ENCODE results near the gene HPCAL1. TPM values are rescaled to one million over a fixed set of nuclear protein-coding genes. Genes with fewer than 3 reads are reported as not detected.
"Not testable (repeated sequence)": the region's sequence is repeated elsewhere in the genome, so short reads cannot be mapped to it uniquely, and the experiment has no call there.

The HPCAL1 gene
- total RNA-seq, 1 donor from 2014 or later, result 401 TPM

GRCh38 chr2:10289891-10290290 lies 12.8 kb upstream of the HPCAL1 start:
- TF ChIP-seq CTCF (IDR thresholded peaks at IDR 0.05), result no peak
- DNase-seq (ENCODE audit: low spot score in 2 of 2), result no peak
- Histone ChIP-seq H3K27me3 (no peaks in the 10 kb centered on the region), H3K27ac (no peak overlapping the region), H3K36me3 (no peaks in the 10 kb centered on the region), H3K4me3 (no peak overlapping the region), H3K9me3 (peaks cover 0 to 3% of the 10 kb centered on the region in 2 donors), H3K4me1 (peaks cover 4 to 15% of the 10 kb centered on the region in 2 donors)
- intact Hi-C loops (cut with DNase I), result loop anchor here (5.0 kb wide), 1 partner anchor 168 kb away; the partner anchor contains the start of gene RRM2

GRCh38 chr2:10291376-10291775 lies 11.3 kb upstream of the HPCAL1 start:
- H3K9me3 ChIP-seq; H3K36me3 ChIP-seq; H3K4me1 ChIP-seq; H3K4me3 ChIP-seq; DNase-seq (ENCODE audit: low spot score in 2 of 2); H3K27me3 ChIP-seq; intact Hi-C loops (cut with DNase I); H3K27ac ChIP-seq: not testable (repeated sequence)

GRCh38 chr2:10292033-10292432 lies 10.7 kb upstream of the HPCAL1 start:
- Histone ChIP-seq H3K27me3 (no peaks in the 10 kb centered on the region), H3K9me3 (peaks cover 0 to 3% of the 10 kb centered on the region in 2 donors), H3K4me1 (no peaks in the 10 kb centered on the region), H3K4me3 (no peak overlapping the region), H3K27ac (no peak overlapping the region), H3K36me3 (no peaks in the 10 kb centered on the region)
- no peak for TF ChIP-seq CTCF (IDR thresholded peaks at IDR 0.05)
- no peak for DNase-seq (ENCODE audit: low spot score in 2 of 2)
- intact Hi-C loops (cut with DNase I), result no loop called here

- Histone ChIP-seq H3K27me3 (no peaks in the 10 kb centered on the region), H3K4me3 (no peak overlapping the region), H3K36me3 (no peaks in the 10 kb centered on the region), H3K9me3 (peaks cover 0 to 3% of the 10 kb centered on the region in 2 donors), H3K27ac (no peak overlapping the region), H3K4me1 (no peaks in the 10 kb centered on the region)
- no peak for DNase-seq (ENCODE audit: low spot score in 2 of 2)
- intact Hi-C loops (cut with DNase I), result no loop called here
- TF ChIP-seq CTCF (IDR thresholded peaks at IDR 0.05), result no peak
Observed at GRCh38 chr2:10293603-10294002, 9.1 kb upstream of the HPCAL1 start.

GRCh38 chr2:10294077-10294476 lies 8.6 kb upstream of the HPCAL1 start:
- no peaks in the 10 kb centered on the region for H3K36me3 ChIP-seq
- no peak for TF ChIP-seq CTCF (IDR thresholded peaks at IDR 0.05)
- H3K27me3 ChIP-seq, result no peaks in the 10 kb centered on the region
- H3K9me3 ChIP-seq, result peaks cover 0 to 3% of the 10 kb centered on the region in 2 donors
- no peak overlapping the region for H3K4me3 ChIP-seq
- intact Hi-C loops (cut with DNase I), result no loop called here
- no peak overlapping the region for H3K27ac ChIP-seq
- H3K4me1 ChIP-seq, result no peaks in the 10 kb centered on the region
- DNase-seq (ENCODE audit: low spot score in 2 of 2), result no peak

GRCh38 chr2:10295649-10296048 lies 7.1 kb upstream of the HPCAL1 start:
- H3K27me3 ChIP-seq; H3K4me3 ChIP-seq; H3K27ac ChIP-seq; H3K36me3 ChIP-seq; H3K4me1 ChIP-seq; intact Hi-C loops (cut with DNase I); H3K9me3 ChIP-seq; DNase-seq (ENCODE audit: low spot score in 2 of 2): not testable (repeated sequence)

GRCh38 chr2:10296142-10296541 lies 6.6 kb upstream of the HPCAL1 start:
- Histone ChIP-seq H3K9me3 (peaks cover 0 to 3% of the 10 kb centered on the region in 2 donors), H3K4me1 (no peaks in the 10 kb centered on the region), H3K4me3 (no peak overlapping the region), H3K27ac (no peak overlapping the region), H3K27me3 (no peaks in the 10 kb centered on the region), H3K36me3 (no peaks in the 10 kb centered on the region)
- DNase-seq (ENCODE audit: low spot score in 2 of 2), result no peak
- intact Hi-C loops (cut with DNase I), result no loop called here
- TF ChIP-seq CTCF (IDR thresholded peaks at IDR 0.05), result no peak
